Measurements from ENCODE around the gene DAPK1.
"Not testable (repeated sequence)": the region's sequence is repeated elsewhere in the genome, so short reads cannot be mapped to it uniquely, and the experiment has no call there.

The DAPK1 gene

DNA sequence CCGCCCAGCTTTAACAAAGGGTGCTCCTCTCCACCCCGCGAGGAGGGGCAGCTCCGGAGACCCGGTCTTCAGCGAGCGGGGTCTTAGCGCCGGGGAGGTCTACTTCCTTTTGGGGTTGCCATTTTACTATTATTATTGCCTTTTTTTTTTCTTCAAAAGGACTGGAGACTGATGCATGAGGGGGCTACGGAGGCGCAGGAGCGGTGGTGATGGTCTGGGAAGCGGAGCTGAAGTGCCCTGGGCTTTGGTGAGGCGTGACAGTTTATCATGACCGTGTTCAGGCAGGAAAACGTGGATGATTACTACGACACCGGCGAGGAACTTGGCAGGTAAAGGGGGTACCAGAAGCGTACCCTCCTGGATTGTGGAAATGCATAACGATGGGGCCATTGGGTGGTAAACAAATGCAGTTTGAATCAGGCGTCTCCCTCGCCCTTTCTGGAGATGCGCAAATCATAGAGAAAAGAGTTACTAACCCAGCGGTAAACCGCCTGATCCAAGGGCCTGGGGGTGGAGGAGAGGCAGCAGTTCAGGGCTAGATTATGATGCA is 1.2 kb downstream of the DAPK1 start:
- DNase-seq = peak in 2 of 3 experiments; percentile 52 to 75

DNA sequence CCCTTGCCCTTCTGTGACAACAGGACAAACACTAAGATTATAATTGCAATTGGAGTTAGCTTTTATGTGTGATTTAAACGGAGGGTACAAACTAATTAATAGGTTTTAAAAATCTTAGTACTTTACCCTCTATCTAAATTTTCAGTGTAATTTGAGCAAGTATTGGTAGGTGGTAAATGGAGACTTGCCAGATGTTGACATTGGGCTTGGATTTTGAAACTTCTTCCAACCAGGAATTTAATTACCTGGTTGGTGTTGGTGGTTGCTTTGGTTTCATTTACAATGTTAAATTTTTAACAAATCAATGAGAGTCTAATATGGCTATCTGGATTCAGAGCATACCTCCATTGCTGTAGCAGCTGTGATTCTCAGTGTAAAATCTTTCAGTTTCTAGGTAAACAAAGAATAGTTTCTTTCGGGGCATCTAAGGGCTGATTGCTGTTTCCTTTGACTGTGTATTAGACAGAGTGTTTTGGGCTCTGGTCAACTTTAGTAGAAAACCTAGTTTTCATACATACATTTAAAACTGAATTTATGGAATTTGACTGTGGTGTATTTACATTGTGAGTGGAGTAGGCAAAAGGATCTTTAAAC is 1.9 kb downstream of the DAPK1 start:
- DNase-seq = no peak

DNA sequence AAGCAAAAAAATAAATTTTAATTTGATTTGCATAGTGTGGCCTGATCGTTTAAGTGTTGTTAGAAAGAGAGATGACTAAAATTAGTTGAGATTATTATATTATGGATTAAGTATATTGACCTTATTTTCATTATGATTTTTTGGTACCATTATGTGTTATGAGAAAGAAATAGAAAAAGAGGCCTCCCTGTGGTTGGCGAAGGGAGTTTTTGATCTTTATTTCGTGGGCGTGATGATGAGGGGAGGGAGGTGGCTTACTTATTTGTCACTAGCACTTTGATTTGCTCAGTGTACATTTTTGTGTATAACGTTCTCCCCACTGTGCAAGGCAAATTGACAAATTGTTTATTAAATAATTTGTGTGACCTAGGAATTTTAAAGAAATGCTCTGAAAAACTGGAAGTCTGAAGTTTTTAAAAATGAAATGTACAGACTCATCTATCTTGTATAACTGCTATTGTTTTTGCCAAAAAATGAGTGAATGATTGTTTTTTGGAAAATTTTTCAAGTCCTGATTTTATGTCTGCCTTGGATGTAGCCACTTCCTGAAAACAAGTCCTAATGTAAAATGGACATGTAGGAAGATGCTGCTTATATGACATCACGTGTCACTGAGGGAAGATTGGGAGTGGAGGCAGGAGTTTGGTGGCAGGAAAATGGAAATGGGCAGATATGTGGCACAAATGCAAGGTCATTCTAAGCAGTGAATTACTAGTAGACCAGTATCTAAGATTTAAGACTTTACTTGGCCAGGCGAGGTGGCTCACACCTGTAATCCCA is 3.0 kb downstream of the DAPK1 start:
- no peak for DNase-seq

DNA sequence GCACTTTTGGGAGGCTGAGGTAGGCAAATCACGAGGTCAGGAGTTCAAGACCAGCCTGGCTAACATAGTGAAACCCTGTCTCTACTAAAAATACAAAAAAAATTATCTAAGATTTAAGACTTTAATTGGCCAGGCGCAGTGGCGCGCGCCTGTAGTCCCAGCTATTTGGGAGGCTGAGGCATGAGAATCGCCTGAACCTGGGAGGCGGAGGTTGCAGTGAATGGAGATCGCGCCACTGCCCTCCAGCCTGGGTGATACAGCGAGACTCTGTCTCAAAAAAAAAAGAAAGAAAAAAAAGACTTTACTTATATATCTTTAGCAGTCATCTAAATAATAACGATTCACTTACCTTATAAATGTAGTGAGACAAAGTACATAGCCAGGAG is 3.6 kb downstream of the DAPK1 start:
- not testable (repeated sequence) for DNase-seq

DNA sequence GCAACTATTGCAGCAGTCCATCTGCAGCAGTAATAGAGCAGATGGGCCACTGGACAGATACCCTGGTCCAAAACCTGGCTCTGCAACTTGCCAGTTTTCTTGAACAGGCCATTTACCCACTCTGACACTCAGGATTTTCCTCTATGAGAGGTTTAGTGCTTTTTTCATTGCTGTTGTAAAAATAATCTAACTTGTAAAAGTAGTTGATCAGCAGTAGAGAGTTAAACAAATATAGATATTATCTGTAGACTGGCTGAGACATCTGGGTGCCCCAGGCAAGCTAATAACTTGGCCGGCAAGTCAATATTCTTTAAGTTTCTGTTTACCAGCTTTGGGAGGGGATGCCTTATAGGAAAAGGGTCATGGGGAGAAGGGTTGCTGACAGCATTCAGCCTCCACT is 4.1 kb downstream of the DAPK1 start:
- DNase-seq = no peak

DNA sequence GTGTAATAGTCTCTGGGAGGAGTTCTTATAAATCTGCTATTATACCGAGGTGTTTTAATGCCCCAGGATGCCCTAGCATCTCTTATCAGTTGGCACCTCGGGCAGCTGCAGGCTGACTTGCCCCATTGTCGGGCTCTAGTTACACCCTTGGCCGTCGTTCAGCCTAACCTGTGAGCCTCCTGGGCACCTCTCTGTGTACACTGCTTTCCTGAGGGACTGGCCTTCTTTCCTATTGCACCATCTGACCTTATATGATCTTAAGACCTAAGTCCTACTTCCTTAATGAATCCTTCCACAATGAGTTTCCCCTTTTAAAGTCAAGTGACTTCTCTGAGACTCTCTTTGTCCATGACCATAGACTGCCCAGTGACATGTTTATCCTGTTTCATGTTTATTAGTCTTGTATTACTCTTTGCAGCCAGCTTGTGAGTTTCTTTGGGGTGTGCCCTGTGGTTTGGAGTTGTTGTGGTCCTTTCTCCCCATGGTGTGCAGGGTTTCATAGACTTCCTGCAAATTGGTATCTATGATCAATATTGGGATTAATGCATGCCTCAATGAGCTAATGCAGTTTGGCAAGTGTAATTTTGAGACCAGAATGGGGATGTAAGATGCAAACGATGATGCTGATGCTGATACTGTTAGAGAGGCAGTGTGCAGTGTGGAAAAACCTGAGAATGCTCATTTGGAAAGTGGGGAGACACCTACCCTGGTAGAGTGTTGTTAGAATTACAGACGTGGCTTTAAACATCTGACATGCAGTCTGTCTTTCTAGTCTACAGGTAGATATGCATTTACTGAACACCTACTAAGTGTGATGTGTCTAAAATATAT is 4.9 kb downstream of the DAPK1 start:
- DNase-seq = no peak

DNA sequence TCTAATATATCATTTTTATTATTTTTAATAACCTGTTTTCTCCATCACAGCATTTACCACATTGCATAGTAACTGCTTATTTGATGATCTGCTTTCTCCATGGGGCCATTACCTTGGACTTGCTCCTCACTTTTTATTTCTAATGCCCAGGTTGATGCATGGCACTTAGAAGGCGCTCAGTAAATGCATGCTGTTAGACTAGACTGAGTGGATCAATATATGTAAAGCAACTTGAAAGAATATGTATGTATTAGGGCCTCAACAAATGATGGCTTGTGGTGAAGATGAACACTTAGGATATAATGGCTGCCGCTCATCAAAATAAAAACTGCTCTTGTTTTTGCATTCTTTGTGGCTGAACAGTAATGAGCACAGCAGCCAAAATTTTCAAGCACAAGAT is 5.8 kb downstream of the DAPK1 start:
- DNase-seq = no peak

DNA sequence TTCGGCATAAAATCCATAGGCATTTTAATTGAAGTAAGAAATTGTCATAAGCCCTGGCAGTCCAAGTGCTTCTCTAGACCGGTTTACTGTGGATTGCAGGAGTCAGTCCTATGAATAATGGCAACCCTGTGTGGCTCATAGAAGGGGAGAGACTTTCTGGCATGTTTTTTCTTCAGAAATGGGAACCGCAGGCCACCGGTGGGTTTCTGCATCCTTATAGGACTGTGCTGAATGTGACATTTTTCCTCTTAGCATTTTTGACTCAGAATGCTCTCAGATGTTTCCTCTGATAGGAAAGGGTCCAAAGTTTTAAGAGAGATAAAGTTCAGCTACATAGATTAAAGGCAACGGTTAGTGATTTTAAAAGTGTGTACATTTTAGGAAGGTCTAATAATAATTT is 6.3 kb downstream of the DAPK1 start:
- DNase-seq = no peak

DNA sequence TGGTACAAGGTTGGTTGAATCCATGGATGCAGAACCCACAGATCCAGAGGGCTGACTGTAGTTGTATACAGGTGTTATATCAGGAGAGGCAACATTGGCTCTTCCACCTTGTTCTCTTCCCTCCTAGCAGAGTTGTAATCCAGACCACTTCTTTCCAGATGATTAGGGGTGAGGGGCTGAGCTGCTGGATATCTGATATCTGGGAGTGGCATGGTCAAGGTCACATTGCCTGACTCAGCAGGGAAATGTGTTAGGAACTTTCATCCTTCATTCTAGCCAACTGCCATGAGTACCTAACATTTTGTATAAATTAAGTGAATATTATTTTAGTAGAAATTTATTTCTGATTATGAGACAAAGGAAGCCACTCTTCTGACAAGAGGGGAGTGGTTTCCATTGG is 7.3 kb downstream of the DAPK1 start:
- DNase-seq = no peak

DNA sequence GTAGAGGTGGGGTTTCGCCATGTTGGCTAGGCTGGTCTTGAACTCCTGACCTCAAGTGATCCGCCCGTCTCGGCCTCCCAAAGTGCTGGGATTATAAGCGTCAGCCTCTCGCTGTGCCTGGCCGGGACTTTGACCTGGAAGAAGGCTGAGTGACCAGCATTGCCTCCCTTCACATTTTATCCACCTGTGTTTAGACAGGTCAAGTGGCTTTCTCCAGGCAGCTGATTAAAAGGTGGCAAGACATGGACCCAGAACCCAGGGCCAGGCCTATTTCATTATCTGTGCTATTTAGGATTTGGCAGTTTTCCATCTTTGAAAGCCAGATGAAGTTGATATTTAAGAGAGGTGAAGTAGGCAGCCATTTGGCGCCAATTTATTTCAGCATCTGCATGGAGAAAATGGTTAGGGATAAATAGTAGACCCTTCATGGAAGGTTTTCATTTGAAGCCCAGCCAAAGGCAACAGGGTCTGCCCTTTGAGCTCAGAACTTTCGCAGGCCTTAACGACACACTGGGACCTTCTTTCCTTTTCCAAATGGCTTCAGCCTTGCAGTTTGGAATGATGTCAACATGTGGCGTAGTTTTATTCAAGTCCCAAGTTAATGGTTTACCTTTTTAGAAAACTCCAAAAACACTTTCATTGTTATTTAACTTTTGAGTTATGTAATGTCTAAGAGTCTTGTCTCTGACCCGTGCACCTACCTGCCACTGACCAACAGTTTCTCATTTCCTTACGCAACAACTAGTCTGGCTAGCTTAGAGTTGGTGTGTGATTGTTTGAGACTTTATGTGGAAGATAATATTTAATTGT is 8.4 kb downstream of the DAPK1 start:
- DNase-seq = no peak

DNA sequence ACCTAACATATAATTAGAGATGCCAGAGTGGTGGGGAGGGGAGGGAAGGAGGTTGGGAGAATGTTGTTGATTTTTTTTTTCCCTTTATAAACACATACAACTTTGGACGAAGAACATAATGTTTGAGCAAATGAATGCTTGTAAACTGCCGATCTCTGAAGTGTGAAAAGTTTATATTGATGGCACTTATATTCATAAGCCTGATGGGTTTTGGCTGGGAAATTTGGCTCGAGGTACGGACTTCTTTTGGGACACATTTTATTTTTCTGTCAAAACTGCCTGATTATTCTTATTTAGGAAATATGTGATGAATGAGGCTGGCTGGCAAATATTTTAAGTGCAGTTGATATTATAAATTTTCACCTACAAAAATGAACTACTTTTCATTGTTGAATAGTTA is 9.9 kb downstream of the DAPK1 start:
- DNase-seq = no peak

DNA sequence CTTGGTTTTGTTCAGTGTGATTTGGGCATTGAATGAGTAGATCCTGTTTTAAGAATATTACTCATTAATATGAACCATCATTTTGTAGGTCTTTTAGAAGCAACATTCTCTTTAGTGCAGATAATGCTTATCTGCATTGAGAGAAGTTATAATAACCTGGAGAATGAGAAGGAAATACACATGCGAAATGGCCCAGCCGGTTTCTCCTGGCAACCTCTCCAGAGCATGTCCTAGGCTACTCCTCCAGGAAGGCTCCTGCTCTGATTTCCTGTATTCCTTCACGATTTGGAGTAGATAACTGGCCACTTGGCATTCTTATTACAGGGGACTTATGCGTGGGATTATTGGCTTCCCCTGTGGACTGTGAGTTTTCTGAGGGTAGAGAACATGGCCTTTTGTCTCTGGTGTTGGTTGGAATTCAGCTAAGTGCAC is 12.6 kb downstream of the DAPK1 start:
- no peak for DNase-seq

DNA sequence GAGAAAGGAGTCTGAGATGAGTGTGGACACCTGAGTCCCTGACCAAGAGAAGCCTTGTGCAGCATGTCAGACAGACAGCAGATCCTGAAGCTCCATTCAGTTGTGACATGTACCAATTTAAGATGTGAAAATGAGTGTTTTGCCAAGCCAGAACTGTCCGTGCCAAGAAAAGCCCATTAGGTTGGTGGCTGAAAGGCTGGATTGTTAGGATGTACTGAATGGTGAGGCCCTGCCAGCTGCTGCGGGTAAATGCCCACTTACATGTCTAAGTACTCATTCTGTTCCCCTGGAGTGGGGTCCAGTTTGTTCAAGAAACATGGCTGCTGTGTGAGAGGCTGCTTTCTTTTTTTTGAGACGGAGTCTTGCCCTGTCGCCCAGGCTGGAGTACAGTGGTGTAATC is 14.6 kb downstream of the DAPK1 start:
- DNase-seq = no peak

DNA sequence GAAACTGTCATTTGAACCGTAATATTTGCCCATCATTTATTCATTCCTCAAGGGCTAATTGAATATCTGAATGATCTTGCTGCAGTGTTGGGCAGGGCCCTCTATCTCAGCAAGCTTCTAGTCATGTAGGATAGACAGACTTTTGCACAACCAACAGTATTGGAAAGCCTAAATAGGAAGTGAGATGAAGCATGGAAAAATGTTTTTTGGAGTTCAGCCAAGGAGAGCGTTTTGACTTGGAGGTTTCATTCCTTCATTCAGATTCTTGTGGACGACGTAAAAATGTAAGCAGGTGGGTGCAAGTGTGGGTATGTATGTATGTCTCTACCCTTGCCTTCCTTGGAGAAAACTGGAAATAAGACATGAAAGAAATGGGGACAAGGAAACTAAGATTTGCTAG is 15.5 kb downstream of the DAPK1 start:
- no peak for DNase-seq

DNA sequence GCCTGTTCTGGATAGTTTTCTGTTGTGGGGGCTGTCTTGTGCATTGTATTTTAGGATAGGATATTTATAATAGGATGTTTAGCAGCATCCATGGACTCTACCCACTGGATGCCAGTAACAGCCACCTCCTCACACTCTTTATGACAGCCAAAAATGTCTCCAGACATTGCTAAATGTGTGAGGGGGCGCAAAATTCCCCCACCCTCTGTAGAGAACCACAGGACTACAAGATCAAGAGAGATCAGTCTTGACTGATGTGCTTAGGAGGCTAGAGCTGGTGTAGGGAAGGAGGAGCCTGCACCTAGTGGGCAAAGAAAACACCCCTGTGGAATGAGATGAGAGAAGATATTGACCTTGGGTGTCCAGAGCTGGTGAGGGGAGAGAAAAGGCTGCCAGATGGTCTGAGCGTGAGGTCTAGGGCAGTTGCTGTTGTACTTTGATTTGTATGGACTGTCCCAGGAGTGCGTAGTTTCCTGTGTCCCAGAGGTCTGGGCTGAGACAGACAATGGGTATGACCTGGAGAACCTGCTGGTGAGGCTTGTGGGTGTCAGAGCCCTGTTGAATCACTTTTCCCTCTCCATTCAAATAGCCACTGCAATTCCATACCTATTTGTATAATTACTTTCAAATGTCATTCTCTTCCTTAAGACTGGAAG is 16.3 kb downstream of the DAPK1 start:
- DNase-seq = no peak

DNA sequence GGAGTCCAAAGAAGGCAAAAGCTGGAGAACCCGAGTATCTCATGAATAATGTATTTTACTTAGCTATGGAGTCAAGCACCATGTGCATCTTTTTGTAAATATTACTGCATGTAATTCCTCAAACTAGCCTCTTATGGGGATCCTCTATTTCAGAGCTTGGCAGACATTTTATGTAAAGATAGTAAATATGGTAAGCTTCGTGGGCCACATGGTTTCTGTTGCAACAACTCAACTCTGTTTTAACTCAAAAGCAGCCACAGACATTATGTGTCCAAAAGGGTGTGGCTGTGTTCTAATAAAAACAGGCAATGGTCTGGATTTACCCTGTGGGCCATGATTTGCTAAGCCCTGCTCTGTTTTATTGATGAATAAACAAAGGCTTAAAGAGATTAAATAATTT is 17.3 kb downstream of the DAPK1 start:
- DNase-seq = no peak

DNA sequence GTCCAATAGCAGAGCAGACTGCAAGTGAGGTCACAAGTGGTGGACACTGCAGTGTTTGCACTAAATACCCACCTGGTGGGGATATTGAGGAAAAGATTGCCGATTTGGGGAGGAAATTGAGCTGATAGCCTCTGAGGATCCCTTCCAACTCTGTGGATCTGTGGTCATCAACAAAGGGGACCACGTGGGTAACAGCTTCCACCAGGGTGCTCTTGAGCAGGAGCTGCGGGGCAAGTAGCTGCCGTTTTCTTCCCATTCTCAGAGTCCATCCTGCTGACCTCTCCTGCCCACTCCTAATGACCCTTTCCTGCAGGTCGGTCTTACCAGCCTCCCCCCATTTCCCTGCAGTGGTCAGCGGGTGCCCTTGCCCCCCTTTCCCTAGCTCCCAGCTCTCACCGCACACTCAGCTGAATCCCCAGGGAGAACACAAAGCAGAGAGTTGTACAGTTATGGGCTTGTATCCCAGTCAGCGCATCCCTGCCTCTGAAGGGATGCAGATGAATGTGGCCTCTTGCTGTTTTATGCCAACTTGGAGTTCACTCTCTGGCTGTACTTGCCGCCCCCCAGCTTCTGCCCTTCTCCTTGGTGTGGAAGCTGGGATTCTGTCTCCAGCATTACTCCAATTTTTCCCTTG is 18.0 kb downstream of the DAPK1 start:
- no peak for DNase-seq

DNA sequence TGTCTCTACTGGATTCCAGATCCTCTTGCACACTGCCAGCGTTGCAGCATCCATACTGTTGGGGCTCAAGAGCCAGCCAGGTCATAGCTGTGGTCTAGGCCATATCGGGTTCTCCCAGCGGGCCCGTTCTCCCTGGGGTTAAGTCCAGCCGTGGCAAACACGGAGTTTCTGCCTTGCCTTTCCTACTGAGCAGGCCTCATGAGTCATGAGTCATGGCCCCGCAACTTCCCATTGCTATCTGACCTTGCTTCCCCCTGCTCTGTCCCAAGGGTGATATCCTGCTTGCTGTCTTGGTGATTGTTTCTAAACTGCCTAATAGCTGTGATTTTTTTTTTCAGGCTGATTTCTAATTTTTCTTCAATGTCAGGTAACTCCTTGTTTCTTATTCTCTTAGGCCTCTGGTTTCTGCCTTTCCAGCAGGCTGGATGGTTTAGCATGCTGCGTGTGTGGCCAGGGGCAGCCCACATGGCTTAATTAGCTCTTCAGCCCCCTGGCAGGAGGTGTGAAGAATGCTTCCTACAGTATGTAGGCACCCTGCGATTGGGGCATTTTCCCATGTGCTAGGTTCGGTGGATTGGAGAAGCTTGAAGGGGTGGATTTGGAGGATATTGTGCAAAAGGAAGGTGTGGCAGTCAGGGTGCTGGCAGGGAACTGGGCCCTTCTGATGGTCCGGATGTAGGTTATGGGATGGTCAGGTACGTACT is 18.7 kb downstream of the DAPK1 start:
- DNase-seq = no peak

DNA sequence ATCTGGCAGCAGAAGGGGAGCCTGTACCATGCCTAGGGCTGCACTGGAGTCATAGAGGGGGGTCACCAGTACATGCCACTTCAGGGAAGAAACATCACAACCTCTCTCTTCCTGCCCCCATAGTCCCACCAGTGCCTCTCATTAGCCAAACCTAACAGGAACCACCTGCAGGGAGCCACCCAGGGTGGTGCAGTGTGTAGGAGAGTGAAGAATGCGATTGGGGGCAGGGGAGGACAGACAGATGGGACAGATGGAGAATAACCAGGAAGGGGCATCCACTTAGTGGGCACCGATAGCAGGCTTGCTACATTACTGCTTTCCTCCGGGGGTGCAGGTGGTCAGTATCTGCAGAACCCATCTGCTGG is 19.2 kb downstream of the DAPK1 start:
- no peak for DNase-seq

DNA sequence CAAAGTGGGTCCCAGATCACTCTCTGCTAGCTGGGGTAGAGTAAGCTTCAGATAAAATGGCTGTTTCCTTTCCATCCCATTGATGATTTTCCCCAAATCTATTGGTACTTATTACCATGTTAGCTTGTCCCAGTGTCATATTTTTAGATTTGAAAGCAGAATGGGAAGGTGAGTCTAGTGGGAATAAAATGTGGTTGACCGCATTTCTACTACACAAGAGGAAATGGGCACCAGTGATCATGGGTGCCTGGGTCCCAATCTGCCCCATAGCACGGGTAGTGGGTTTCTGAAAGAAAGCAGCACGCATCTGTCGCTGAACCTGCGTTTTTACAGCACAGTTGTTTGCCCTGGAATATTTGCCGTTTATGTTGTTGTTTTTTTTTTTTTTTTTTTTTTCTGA is 20.1 kb downstream of the DAPK1 start:
- DNase-seq = no peak

DNA sequence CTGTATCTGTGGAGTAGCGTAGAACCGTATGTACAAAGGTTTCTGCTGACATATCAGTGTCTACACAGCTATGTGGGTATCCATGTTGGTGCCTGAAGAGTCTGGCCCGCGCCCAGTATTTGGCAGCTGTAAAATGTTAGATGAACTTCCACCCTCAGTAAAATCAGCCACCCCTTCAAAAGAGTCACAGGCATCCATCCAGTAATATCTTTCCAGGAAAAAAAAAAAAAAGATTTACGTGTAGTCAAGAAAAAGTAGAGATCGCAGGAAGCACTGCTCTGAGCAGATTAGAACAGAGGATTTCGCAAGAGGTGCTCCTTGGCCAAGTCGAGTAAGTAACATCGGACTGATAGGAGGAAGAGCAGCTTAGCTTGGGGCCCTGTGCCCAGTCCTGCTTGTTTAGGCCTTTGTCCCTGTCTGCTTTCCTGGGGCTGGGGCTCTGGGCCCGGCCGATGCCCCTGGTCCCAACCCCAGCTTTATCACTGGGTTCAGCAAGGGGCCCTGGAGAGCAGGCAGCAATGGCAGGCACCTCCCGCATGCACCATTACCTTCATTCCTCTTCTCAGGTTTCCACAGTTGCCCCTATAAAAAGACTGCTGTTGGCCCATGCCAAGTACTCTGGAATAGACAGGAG is 21.2 kb downstream of the DAPK1 start:
- no peak for DNase-seq

Data from NCI-H1417 (cell line).